Spleen (tissue), 11 donors: ENCODE results near the gene RAB39A. TPM values are rescaled to one million over a fixed set of nuclear protein-coding genes. Genes with fewer than 3 reads are reported as not detected.
A peak's percentile ranks its signal among the peaks of the same experiment; 100 is the strongest.

Experiments
- DNase-seq: peaks from one replicate; pipeline ENCODE4 v3.0.0-alpha.2; 2020
- H3K27ac ChIP-seq, 8 donors: fragments of 200-600 bp; sonication (generic) in 7 of 8; 1 replicate in 4 of 8; 2 replicates in 4 of 8; pipeline versions ENCODE4 v1.5.0 to v1.8.0; 2016 to 2021; ENCODE audit warnings: inconsistent platforms in 4 of 8, mild to moderate bottlenecking in 4 of 8, moderate library complexity in 1 of 8
- H3K27me3 ChIP-seq, 7 donors: fragments of 200-600 bp; sonication (generic) in 6 of 7; replicated peaks in 1 of 7; 1 replicate in 4 of 7; 2 replicates in 3 of 7; pipeline versions ENCODE4 v1.5.0 to v1.8.0; 2016 to 2021; ENCODE audit warnings: inconsistent platforms in 3 of 7, mild to moderate bottlenecking in 1 of 7
- H3K36me3 ChIP-seq, 6 donors: fragments of 200-600 bp; sonication (generic) in 5 of 6; 1 replicate in 4 of 6; 2 replicates in 2 of 6; pipeline versions ENCODE4 v1.5.0 to v1.8.0; 2016 to 2021; ENCODE audit warnings: inconsistent platforms in 2 of 6
- H3K4me1 ChIP-seq, 6 donors: fragments of 200-600 bp; sonication (generic) in 5 of 6; 1 replicate in 3 of 6; 2 replicates in 3 of 6; pipeline versions ENCODE4 v1.5.0 to v1.8.0; 2016 to 2021; ENCODE audit warnings: inconsistent platforms in 3 of 6
- H3K4me3 ChIP-seq, 8 donors: fragments of 200-600 bp; sonication (generic) in 7 of 8; 1 replicate in 4 of 8; 2 replicates in 4 of 8; pipeline versions ENCODE4 v1.5.0 to v1.8.0; 2016 to 2021; ENCODE audit warnings: inconsistent platforms in 4 of 8, mild to moderate bottlenecking in 4 of 8, moderate library complexity in 2 of 8
- H3K9me3 ChIP-seq, 8 donors: fragments of 200-600 bp; sonication (generic) in 7 of 8; 1 replicate in 4 of 8; 2 replicates in 4 of 8; pipeline versions ENCODE4 v1.5.0 to v1.8.0; 2016 to 2021; ENCODE audit warnings: inconsistent platforms in 4 of 8
- CTCF ChIP-seq, 11 experiments: fragments of 200-600 bp in 7 of 11; fragments of 450-650 bp in 4 of 11; sonication (generic) in 4 of 11; IDR thresholded peaks in 8 of 11; conservative IDR thresholded peaks in 3 of 11; 1 replicate in 7 of 11; 2 replicates in 4 of 11; pipeline versions ENCODE4 v1.4.0 to v1.8.0; 2016 to 2021; ENCODE audit warnings: antibody characterized with exemption in 11 of 11, inconsistent platforms in 4 of 11, mild to moderate bottlenecking in 1 of 11
- POLR2A ChIP-seq, 3 donors: fragments of 450-650 bp; IDR thresholded peaks; one replicate each; pipeline ENCODE4 v1.5.1; 2017; ENCODE audit warnings: antibody characterized with exemption in 3 of 3, mild to moderate bottlenecking in 1 of 3
- POLR2AphosphoS5 ChIP-seq, 3 donors: sonication (generic); formaldehyde crosslinking; IDR thresholded peaks; one replicate each; pipeline ENCODE4 v1.5.1; 2017; ENCODE audit warnings: antibody characterized with exemption in 3 of 3
- WGBS, 5 donors: extraction: QIAGEN DNeasy Blood & Tissue Kit in 3 of 5; methylation state at CpG; one replicate each; pipeline versions ENCODE4 v1.1.5 to v1.1.7; 2013 to 2018; 5-methylcytosine and 5-hydroxymethylcytosine counted together
- intact Hi-C: fragments of 100-400 bp; cut with DNase I; formaldehyde crosslinking; loops from one replicate; pipeline ENCODE4 v1.15.0; 2023; ENCODE audit warnings: low total_unique reads
- polyA plus RNA-seq, 3 donors: library from polyadenylated mRNA; stranded (reverse); fragments of 200-250 nt; gene quantifications; one replicate each; pipeline ENCODE4 v1.2.1, GENCODE V29; 2013
- total RNA-seq, 7 donors: library from RNA; depleted of rRNA in 3 of 7; stranded (reverse); fragments of >200 nt in 3 of 7; fragmentation: NEBNext Ultra II Directional in 4 of 7; extraction: Animal tissue kit (Norgen Biotek cat#: 25700) in 4 of 7; gene quantifications; one replicate each; pipeline versions ENCODE4 v1.1.0 to v1.2.1, GENCODE V29; 2016 to 2021
- donor health status: healthy with polysubstance abuse.
- donor health status: DM: no; HTN: no; CAD: no; lungs with moderate emphysema.
- donor health status: DM: no; HTN: no; CAD: no.
- donor health status: Bipolar disorder and iron deficiency.
- donor health status: healthy.
- donor health status: DM: no; HTN: no; CAD: no.
- donor health status: DM: yes; HTN: yes; CAD: no.

The RAB39A gene
- total and polyA plus RNA-seq, 10 donors, result 0.39 to 14.7 (median 9.1) TPM

GRCh38 chr11:107973641-107974040 is 45.4 kb downstream of the RAB39A start:
- 87 to 100% (median 92%) methylated on average over 1 of the region's 1 CpG for WGBS, 5 donors
- Histone ChIP-seq H3K36me3 (no peaks in the 10 kb centered on the region), H3K4me3 (no peak overlapping the region), H3K9me3 (no peaks in the 10 kb centered on the region), H3K4me1 (no peaks in the 10 kb centered on the region), H3K27ac (no peak overlapping the region), H3K27me3 (no peaks in the 10 kb centered on the region)
- intact Hi-C loops, result no loop called here
- DNase-seq, result no peak
- TF ChIP-seq POLR2AphosphoS5 (IDR thresholded peaks at IDR 0.05) (no peak), POLR2A (IDR thresholded peaks at IDR 0.05) (no peak), CTCF (IDR thresholded peaks at IDR 0.05 in 8 of 11, conservative IDR thresholded peaks at IDR 0.05 in 3 of 11) (no peak)

GRCh38 chr11:107988397-107989158 is 60.3 kb downstream of the RAB39A start:
- TF ChIP-seq CTCF (IDR thresholded peaks at IDR 0.05 in 8 of 11, conservative IDR thresholded peaks at IDR 0.05 in 3 of 11) (no peak), POLR2AphosphoS5 (IDR thresholded peaks at IDR 0.05) (peak in 1 of 3 donors; percentile 50)
- Histone ChIP-seq H3K9me3 (no peaks in the 10 kb centered on the region), H3K4me1 (no peaks in the 10 kb centered on the region), H3K27me3 (no peaks in the 10 kb centered on the region), H3K4me3 (no peak overlapping the region), H3K36me3 (no peaks in the 10 kb centered on the region), H3K27ac (peak overlapping the region in 1 of 8 donors; percentile 40)
- intact Hi-C loops, result no loop called here
- 40 to 80% (median 62%) methylated on average over 5 of the region's 5 CpGs for WGBS, 5 donors
- DNase-seq, result no peak

GRCh38 chr11:107991868-107992414 is 63.7 kb downstream of the RAB39A start:
- Histone ChIP-seq H3K9me3 (no peaks in the 10 kb centered on the region), H3K27me3 (no peaks in the 10 kb centered on the region), H3K27ac (no peak overlapping the region), H3K4me3 (no peak overlapping the region), H3K4me1 (no peaks in the 10 kb centered on the region), H3K36me3 (no peaks in the 10 kb centered on the region)
- DNase-seq, result no peak
- intact Hi-C loops, result no loop called here
- 68 to 85% (median 82%) methylated on average over 5 of the region's 5 CpGs for WGBS, 5 donors
- no peak for TF ChIP-seq CTCF (IDR thresholded peaks at IDR 0.05 in 8 of 11, conservative IDR thresholded peaks at IDR 0.05 in 3 of 11)
- TF ChIP-seq POLR2A (IDR thresholded peaks at IDR 0.05), result no peak
- TF ChIP-seq POLR2AphosphoS5 (IDR thresholded peaks at IDR 0.05), result no peak

GRCh38 chr11:107996006-107996776 is 67.9 kb downstream of the RAB39A start:
- Histone ChIP-seq H3K36me3 (no peaks in the 10 kb centered on the region), H3K27ac (no peak overlapping the region), H3K4me3 (no peak overlapping the region), H3K27me3 (no peaks in the 10 kb centered on the region), H3K4me1 (no peaks in the 10 kb centered on the region), H3K9me3 (no peaks in the 10 kb centered on the region)
- TF ChIP-seq POLR2AphosphoS5 (IDR thresholded peaks at IDR 0.05), result no peak
- no peak for TF ChIP-seq CTCF (IDR thresholded peaks at IDR 0.05 in 8 of 11, conservative IDR thresholded peaks at IDR 0.05 in 3 of 11)
- TF ChIP-seq POLR2A (IDR thresholded peaks at IDR 0.05), result no peak
- intact Hi-C loops, result no loop called here
- no peak for DNase-seq
- WGBS, 5 donors, result 51 to 64% (median 54%) methylated on average over 4 to 5 of the region's 5 CpGs
